Endothelial cell of umbilical vein (primary cell): ENCODE results near the gene CLTC. TPM values are rescaled to one million over a fixed set of nuclear protein-coding genes. Genes with fewer than 3 reads are reported as not detected.

Experiments used
- BruUV-seq: library from RNA; stranded (reverse); fragments of 400-500 nt; replicated peaks from 2 replicates; lab custom pipeline; 2021; lab: Mats Ljungman, UMichigan
- CTCF ChIA-PET: fragments of 300-600, 350-600 bp; sonication (Branson Sonifier 250); formaldehyde crosslinking; loops from one replicate; lab custom pipeline; 2021; ENCODE audit warnings: antibody characterized with exemption, inconsistent platforms; lab: Charles Lee
- POLR2A ChIA-PET: fragments of 300-600, 350-600 bp; sonication (Branson Sonifier 250); formaldehyde crosslinking; loops from one replicate; lab custom pipeline; 2021; ENCODE audit warnings: antibody characterized with exemption, inconsistent platforms; lab: Charles Lee
- DNase-seq: peaks from one replicate; pipeline ENCODE4 v3.0.0-alpha.2; 2011; ENCODE audit warnings: low read depth, low spot score
- FAIRE-seq: peaks from 2 replicates; lab custom pipeline; 2011; peaks lifted over from hg19 to GRCh38; lab: Jason Lieb, UNC
- H2AFZ ChIP-seq: 2 replicates; pipeline ENCODE4 v1.6.0; 2012; ENCODE audit warnings: low read depth, low read length, control low read depth, inconsistent platforms
- H3K27ac ChIP-seq: 2 replicates; pipeline ENCODE4 v1.5.1; 2011; ENCODE audit warnings: low read depth, mild to moderate bottlenecking, control low read depth, low read length, moderate library complexity; ENCODE audit not compliant: insufficient read depth
- H3K27me3 ChIP-seq, 2 experiments: 2 replicates each; pipeline versions ENCODE4 v1.6.0 to v1.6.1; 2011; ENCODE audit warnings: low read length in 2 of 2, mixed read lengths in 1 of 2; ENCODE audit not compliant: control insufficient read depth in 2 of 2, insufficient read depth in 2 of 2
- H3K36me3 ChIP-seq, 2 experiments: 2 replicates in 1 of 2; 3 replicates in 1 of 2; pipeline ENCODE4 v1.5.1; 2011; ENCODE audit warnings: low read length in 2 of 2, mild to moderate bottlenecking in 1 of 2, moderate library complexity in 1 of 2; ENCODE audit not compliant: control insufficient read depth in 2 of 2, insufficient read depth in 2 of 2; ENCODE audit errors: extremely low read depth in 1 of 2
- H3K4me1 ChIP-seq: 3 replicates; pipeline ENCODE4 v1.5.1; 2011; ENCODE audit warnings: mild to moderate bottlenecking, low read length; ENCODE audit not compliant: control insufficient read depth, insufficient read depth; ENCODE audit errors: extremely low read depth
- H3K4me2 ChIP-seq: 2 replicates; pipeline ENCODE4 v1.6.1; 2011; ENCODE audit warnings: low read length, control low read depth, mixed read lengths; ENCODE audit not compliant: insufficient read depth
- H3K4me3 ChIP-seq, 3 experiments: fragments of 200-600 bp in 1 of 3; sonication (generic), shearing (Covaris generic) in 1 of 3; replicated peaks in 1 of 3; 2 replicates each; pipeline ENCODE4 v1.5.1; 2011 to 2016; ENCODE audit warnings: control low read depth in 3 of 3, low read length in 3 of 3, mild to moderate bottlenecking in 2 of 3, inconsistent platforms in 1 of 3, low read depth in 1 of 3, moderate library complexity in 1 of 3; ENCODE audit not compliant: insufficient read depth in 1 of 3
- H3K79me2 ChIP-seq: 2 replicates; pipeline ENCODE4 v1.6.0; 2012; ENCODE audit warnings: low read length, inconsistent platforms; ENCODE audit not compliant: control insufficient read depth, insufficient read depth
- H3K9ac ChIP-seq: replicated peaks from 2 replicates; pipeline ENCODE3; 2011; ENCODE audit warnings: low read length, control low read depth; ENCODE audit not compliant: insufficient read depth; ENCODE audit errors: extremely low read depth
- H3K9me1 ChIP-seq: replicated peaks from 3 replicates; pipeline ENCODE4 v1.6.0; 2011; ENCODE audit warnings: mild to moderate bottlenecking, low read length; ENCODE audit not compliant: control insufficient read depth, insufficient read depth; ENCODE audit errors: extremely low read depth
- H3K9me3 ChIP-seq: replicated peaks from 2 replicates; pipeline ENCODE4 v1.5.1; 2012; ENCODE audit warnings: low read length, inconsistent platforms; ENCODE audit not compliant: control insufficient read depth, insufficient read depth
- H4K20me1 ChIP-seq: replicated peaks from 2 replicates; pipeline ENCODE3; 2011; ENCODE audit warnings: mild to moderate bottlenecking, low read length; ENCODE audit not compliant: control insufficient read depth, insufficient read depth; ENCODE audit errors: extremely low read depth
- CTCF ChIP-seq, 2 donors: IDR thresholded peaks; 1 replicate in 1 of 2; 2 replicates in 1 of 2; pipeline ENCODE4 v1.5.1; 2011; ENCODE audit warnings: low read length in 2 of 2, mild to moderate bottlenecking in 2 of 2, moderate library complexity in 2 of 2, control low read depth in 1 of 2, inconsistent platforms in 1 of 2, low read depth in 1 of 2; ENCODE audit not compliant: insufficient read depth in 1 of 2; ENCODE audit errors: extremely low read depth in 1 of 2
- EZH2 ChIP-seq: IDR thresholded peaks from 2 replicates; pipeline ENCODE4 v1.6.1; 2012; ENCODE audit warnings: borderline replicate concordance, low read depth, mild to moderate bottlenecking, moderate library complexity, low read length, inconsistent platforms; ENCODE audit not compliant: severe bottlenecking
- FOS ChIP-seq: IDR thresholded peaks from 2 replicates; pipeline ENCODE4 v1.6.1; 2011; ENCODE audit warnings: mild to moderate bottlenecking, low read length, moderate library complexity, borderline replicate concordance; ENCODE audit not compliant: insufficient read depth
- GATA2 ChIP-seq: IDR thresholded peaks from 2 replicates; pipeline ENCODE4 v1.7.0; 2011; ENCODE audit warnings: low read depth, mild to moderate bottlenecking, moderate library complexity, mixed read lengths, low read length; ENCODE audit not compliant: insufficient read length, insufficient read depth
- JUN ChIP-seq: IDR thresholded peaks from 2 replicates; pipeline ENCODE4 v1.6.1; 2011; ENCODE audit warnings: borderline replicate concordance, low read depth; ENCODE audit not compliant: insufficient read length, insufficient read depth
- MAX ChIP-seq: IDR thresholded peaks from 2 replicates; pipeline ENCODE4 v1.6.1; 2011; ENCODE audit not compliant: insufficient read depth, insufficient read length
- MYC ChIP-seq: IDR thresholded peaks from one replicate; pipeline ENCODE4 v1.6.1; 2011; ENCODE audit warnings: mild to moderate bottlenecking, low read depth, low read length
- POLR2A ChIP-seq: IDR thresholded peaks from 2 replicates; pipeline ENCODE4 v1.6.1; 2012; ENCODE audit warnings: low read depth, mild to moderate bottlenecking, control low read depth, low read length
- POLR2AphosphoS5 ChIP-seq: IDR thresholded peaks from 2 replicates; pipeline ENCODE4 v1.6.1; 2012; ENCODE audit warnings: low read depth, mild to moderate bottlenecking, control low read depth, low read length, moderate library complexity; ENCODE audit not compliant: insufficient read depth
- dilution Hi-C: fragments of 300-500 bp; cut with MboI; formaldehyde crosslinking; loops from one replicate; pipeline ENCODE4 v1.15.0; 2019; ENCODE audit warnings: low sequenced_read_pairs; ENCODE audit not compliant: extremely low pct_ligation_motif_present
- intact Hi-C: fragments of 100-400 bp; cut with micrococcal nuclease; formaldehyde crosslinking; loops from one replicate; pipeline ENCODE4 v1.10.0; 2022
- polyA plus RNA-seq, 4 experiments: library from polyadenylated mRNA; depleted of rRNA in 3 of 4; stranded (reverse) in 3 of 4; unstranded in 1 of 4; fragments of >200 nt; gene quantifications; 2 replicates each; pipeline versions ENCODE4 v1.2.1 to v1.2.3, GENCODE V29; 2011 to 2012; ENCODE audit warnings: missing spikeins in 1 of 4
- total RNA-seq: library from RNA; stranded (reverse); gene quantifications from 2 replicates; pipeline ENCODE4 v1.2.3, GENCODE V29; 2021

The CLTC gene
- total and polyA plus RNA-seq, 2 donors (not counting 3 experiments of a cell fraction or from before 2014, with no cell fraction given) = 164 to 326 TPM

GRCh38 chr17:59671386-59671785 is 51.7 kb downstream of the CLTC start:
- Histone ChIP-seq H3K9me3 (no peaks in the 10 kb centered on the region), H4K20me1 (no peaks in the 10 kb centered on the region), H3K4me2 (no peak overlapping the region), H3K9ac (no peak overlapping the region), H3K9me1 (peaks cover under 1% of the 10 kb centered on the region), H3K27ac (peak overlapping the region; percentile 24), H3K4me1 (peaks cover 53% of the 10 kb centered on the region), H3K4me3 (no peak overlapping the region), H3K27me3 (no peaks in the 10 kb centered on the region), H2AFZ (no peak overlapping the region), H3K36me3 (peaks cover 7 to 35% of the 10 kb centered on the region in 2 experiments), H3K79me2 (peaks cover 37% of the 10 kb centered on the region)
- intact Hi-C loops = no loop called here
- dilution Hi-C loops = no loop called here
- ChIA-PET POLR2A (interaction anchor here (1.4 kb wide), 1 partner anchor 52 kb away, joined by 8 read pairs; the partner anchor contains the start of gene CLTC), CTCF (interaction anchor here (1.2 to 2.1 kb wide), 4 partner anchors 11 to 188 kb away, joined by 3 to 8 read pairs (median 4); no protein-coding TSS in a partner anchor)
- DNase-seq (no peak), FAIRE-seq (no peak)
- BruUV-seq = no TSS peak
- TF ChIP-seq CTCF (IDR thresholded peaks at IDR 0.05; ENCODE audit: extremely low read depth in 1 of 2, insufficient read depth in 1 of 2, low read depth in 1 of 2, low read length in 2 of 2) = no peak
- TF ChIP-seq POLR2A = no peak
- no peak for TF ChIP-seq MYC
- TF ChIP-seq POLR2AphosphoS5 = no peak
- no peak for TF ChIP-seq FOS
- TF ChIP-seq GATA2 = no peak
- TF ChIP-seq MAX = no peak
- TF ChIP-seq EZH2 = no peak
- no peak for TF ChIP-seq JUN
